ENCODE measurements around the gene SPON1. TPM values are rescaled to one million over a fixed set of nuclear protein-coding genes. Genes with fewer than 3 reads are reported as not detected.

SPON1 gene
- total RNA-seq, 1 experiment from 2014 or later: 6.4 TPM

- TF ChIP-seq SMAD4 (CRISPR knock-in tag; IDR thresholded peaks at IDR 0.05) (no peak), CTCF (IDR thresholded peaks at IDR 0.05) (no peak)
Observed at GRCh38 chr11:14018441-14018840, 55.9 kb downstream of the SPON1 start (continued).

- Mint-ChIP-seq H3K27ac (no peak overlapping the region), H3K4me3 (no peak overlapping the region), H3K27me3 (ENCODE audit: low read depth) (peaks cover 2% of the 10 kb centered on the region), H3K36me3 (no peaks in the 10 kb centered on the region), H3K9me3 (no peaks in the 10 kb centered on the region), H3K4me1 (peaks cover 8% of the 10 kb centered on the region)
- TF ChIP-seq E2F1 (CRISPR knock-in tag; IDR thresholded peaks at IDR 0.05) (no peak), ATF2 (CRISPR knock-in tag; IDR thresholded peaks at IDR 0.05; ENCODE audit: borderline replicate concordance, low read depth) (no peak), TP53 (CRISPR knock-in tag; IDR thresholded peaks at IDR 0.05) (no peak), FOXP4 (CRISPR knock-in tag; IDR thresholded peaks at IDR 0.05) (no peak), STAT6 (CRISPR knock-in tag; conservative IDR thresholded peaks at IDR 0.05; ENCODE audit: low read depth) (no peak), ATF6 (CRISPR knock-in tag; IDR thresholded peaks at IDR 0.05) (no peak), RORB (CRISPR knock-in tag; IDR thresholded peaks at IDR 0.05) (no peak), MYBL2 (CRISPR knock-in tag; IDR thresholded peaks at IDR 0.05) (no peak), NR3C1 (CRISPR knock-in tag; conservative IDR thresholded peaks at IDR 0.05; ENCODE audit: low read depth) (no peak), ZNF532 (CRISPR knock-in tag; IDR thresholded peaks at IDR 0.05; ENCODE audit: borderline replicate concordance) (no peak), ZSCAN18 (CRISPR knock-in tag; IDR thresholded peaks at IDR 0.05) (no peak), PREB (CRISPR knock-in tag; IDR thresholded peaks at IDR 0.05; ENCODE audit: borderline replicate concordance) (no peak), TCF7 (CRISPR knock-in tag; IDR thresholded peaks at IDR 0.05; ENCODE audit: low read depth) (no peak), CREB1 (CRISPR knock-in tag; IDR thresholded peaks at IDR 0.05) (no peak), ZNF671 (CRISPR knock-in tag; IDR thresholded peaks at IDR 0.05) (no peak), ELF4 (CRISPR knock-in tag; IDR thresholded peaks at IDR 0.05; ENCODE audit: low read depth) (no peak)
- ATAC-seq (no peak), DNase-seq (ENCODE audit: low spot score) (no peak)
- ChIA-PET POLR2A (no interaction called here), CTCF (no interaction called here)
Observed at GRCh38 chr11:14021738-14022137, 59.2 kb downstream of the SPON1 start.
